Calu3 (cell line): ENCODE measurements around the gene NMRK1. TPM values are rescaled to one million over a fixed set of nuclear protein-coding genes. Genes with fewer than 3 reads are reported as not detected.
A peak's percentile ranks its signal among the peaks of the same experiment; 100 is the strongest.

Experiments
- Bru-seq: library from RNA; stranded (reverse); fragments of 400-500 nt; gene quantifications from one replicate; lab custom pipeline; 2021; lab: Mats Ljungman, UMichigan
- BruChase-seq, 2 experiments: library from RNA; stranded (reverse); fragments of 400-500 nt; gene quantifications; one replicate each; lab custom pipeline; 2021; lab: Mats Ljungman, UMichigan
- BruUV-seq: library from RNA; stranded (reverse); fragments of 400-500 nt; replicated peaks from 2 replicates; lab custom pipeline; 2021; lab: Mats Ljungman, UMichigan
- CTCF ChIA-PET: fragments of 300-600 bp; sonication (Branson Sonifier 250); formaldehyde crosslinking; loops from one replicate; lab custom pipeline; 2022; ENCODE audit warnings: antibody characterized with exemption; lab: Charles Lee
- DNase-seq: peaks from one replicate; pipeline ENCODE4 v3.0.0; 2022
- H3K27ac Mint-ChIP-seq: one replicate; pipeline ENCODE4 v1.8.0; 2022; ENCODE audit warnings: mixed read lengths; ENCODE audit not compliant: unreplicated experiment
- H3K27me3 Mint-ChIP-seq: one replicate; pipeline ENCODE4 v1.8.0; 2022; ENCODE audit warnings: mixed read lengths; ENCODE audit not compliant: unreplicated experiment
- H3K36me3 Mint-ChIP-seq: one replicate; pipeline ENCODE4 v1.8.0; 2022; ENCODE audit warnings: mild to moderate bottlenecking, moderate library complexity, mixed read lengths; ENCODE audit not compliant: insufficient read depth, unreplicated experiment
- H3K4me1 Mint-ChIP-seq: one replicate; pipeline ENCODE4 v1.8.0; 2022; ENCODE audit warnings: mild to moderate bottlenecking, low read depth, mixed read lengths; ENCODE audit not compliant: unreplicated experiment
- H3K4me3 Mint-ChIP-seq: one replicate; pipeline ENCODE4 v1.8.0; 2022; ENCODE audit warnings: mild to moderate bottlenecking, low read depth, moderate library complexity, mixed read lengths; ENCODE audit not compliant: unreplicated experiment
- H3K9me3 Mint-ChIP-seq: one replicate; pipeline ENCODE4 v1.8.0; 2022; ENCODE audit warnings: low read depth, mixed read lengths; ENCODE audit not compliant: unreplicated experiment
- intact Hi-C: fragments of 100-400 bp; cut with micrococcal nuclease; formaldehyde crosslinking; loops from one replicate; pipeline ENCODE4 v1.10.0; 2022; ENCODE audit not compliant: unreplicated experiment
- long read RNA-seq: library from polyadenylated mRNA; stranded (forward); transcript quantifications from one replicate; pipeline ENCODE4 v2.0.0, GENCODE V29; 2022
- total RNA-seq: library from RNA; stranded (reverse); gene quantifications from 2 replicates; pipeline ENCODE4 v1.2.3, GENCODE V29; 2022
- TF ChIP-seq, protein P1 (sequence below): fragments of 200-600 bp; IDR thresholded peaks from one replicate; pipeline ENCODE4 v1.8.0; 2022; ENCODE audit warnings: antibody characterized with exemption; ENCODE audit not compliant: unreplicated experiment

The NMRK1 gene
- total RNA-seq (12.4 and 12.9 TPM in 2 replicates), Bru-seq, nascent RNA (percentile 52 among the genes with signal in this experiment), BruChase-seq, experiment 1, labeled RNA remaining after a 6-hour chase (percentile 51 among the genes with signal in this experiment), BruChase-seq, experiment 2, labeled RNA remaining after a 2-hour chase (percentile 56 among the genes with signal in this experiment)
- long read RNA-seq, transcript NMRK1-205 (2 exons, 817 nt) = minor isoform, 8 of 34 reads
- long read RNA-seq, transcript NMRK1-201 (9 exons, 1,185 nt) = major isoform, 10 of 34 reads
- long read RNA-seq, partial matches to known transcripts = 5 of 34 reads
- long read RNA-seq, other reads (novel, unspliced or antisense) = 7 of 34 reads

DNA sequence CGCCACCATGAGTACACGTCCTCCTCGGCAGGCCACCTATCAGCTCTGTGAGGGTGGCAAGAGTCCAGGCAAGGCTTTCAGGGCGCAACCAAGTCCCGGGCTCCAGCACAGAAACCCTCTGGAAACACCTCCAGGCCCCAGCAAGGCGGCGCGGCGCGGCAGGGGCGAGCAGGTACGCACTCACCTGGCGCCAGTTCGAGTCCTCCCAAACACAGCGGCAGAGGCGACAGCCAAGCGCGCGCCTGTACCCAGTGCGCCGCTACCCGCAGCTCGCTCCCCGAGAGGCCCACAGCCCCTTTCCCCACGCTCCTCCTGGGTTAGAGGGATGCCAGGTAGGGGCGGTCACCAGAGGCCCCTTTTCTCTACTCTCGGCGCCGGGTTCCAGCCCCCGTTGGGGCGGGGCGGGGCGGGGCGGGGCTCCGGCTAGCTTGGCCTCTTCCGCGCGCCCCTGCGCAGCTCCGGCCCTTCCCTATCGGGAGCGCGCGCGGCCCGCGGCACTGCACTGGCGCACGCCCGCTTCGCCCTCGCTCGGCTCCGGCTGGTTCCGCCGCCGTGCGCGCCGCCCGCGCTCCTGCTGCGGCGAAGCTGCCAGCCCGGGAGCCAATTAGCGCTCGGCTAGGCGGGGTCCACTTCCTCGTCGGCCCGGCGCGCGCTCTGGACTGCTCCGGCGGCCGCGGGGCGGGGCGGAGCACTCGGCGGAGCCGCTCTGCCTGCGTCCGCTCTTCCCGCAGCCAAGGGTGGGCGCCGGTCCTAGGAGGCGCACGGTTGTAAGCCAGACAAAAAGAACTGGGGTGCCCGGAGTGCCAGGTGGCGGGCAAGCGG lies at the start of gene NMRK1, which contains the start of gene OSTF1:
Gene NMRK1, minus strand, starts transcription at position 332 of the 822 bp plus-strand sequence. CDS start 5,040 bp downstream, outside the sequence.
Gene OSTF1, plus strand, starts transcription at position 691 of the 822 bp plus-strand sequence. CDS start 179 bp downstream, outside the sequence.
- TF ChIP-seq, protein P1, sequence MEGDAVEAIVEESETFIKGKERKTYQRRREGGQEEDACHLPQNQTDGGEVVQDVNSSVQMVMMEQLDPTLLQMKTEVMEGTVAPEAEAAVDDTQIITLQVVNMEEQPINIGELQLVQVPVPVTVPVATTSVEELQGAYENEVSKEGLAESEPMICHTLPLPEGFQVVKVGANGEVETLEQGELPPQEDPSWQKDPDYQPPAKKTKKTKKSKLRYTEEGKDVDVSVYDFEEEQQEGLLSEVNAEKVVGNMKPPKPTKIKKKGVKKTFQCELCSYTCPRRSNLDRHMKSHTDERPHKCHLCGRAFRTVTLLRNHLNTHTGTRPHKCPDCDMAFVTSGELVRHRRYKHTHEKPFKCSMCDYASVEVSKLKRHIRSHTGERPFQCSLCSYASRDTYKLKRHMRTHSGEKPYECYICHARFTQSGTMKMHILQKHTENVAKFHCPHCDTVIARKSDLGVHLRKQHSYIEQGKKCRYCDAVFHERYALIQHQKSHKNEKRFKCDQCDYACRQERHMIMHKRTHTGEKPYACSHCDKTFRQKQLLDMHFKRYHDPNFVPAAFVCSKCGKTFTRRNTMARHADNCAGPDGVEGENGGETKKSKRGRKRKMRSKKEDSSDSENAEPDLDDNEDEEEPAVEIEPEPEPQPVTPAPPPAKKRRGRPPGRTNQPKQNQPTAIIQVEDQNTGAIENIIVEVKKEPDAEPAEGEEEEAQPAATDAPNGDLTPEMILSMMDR = no peak
- H3K36me3 Mint-ChIP-seq = peaks cover 31% of the 10 kb centered on the region
- H3K27ac Mint-ChIP-seq = peak within 1 kb of the TSS; percentile 76
- no TSS peak for BruUV-seq
- intact Hi-C loops = loop anchor here (10.0 kb wide), 1 partner anchor 97 kb away; no protein-coding TSS in a partner anchor
- DNase-seq = peak; percentile 93
- peaks cover 11% of the 10 kb centered on the region for H3K4me1 Mint-ChIP-seq
- CTCF ChIA-PET = interaction anchor here (0.7 to 1.4 kb wide), 3 partner anchors 13 to 136 kb away, joined by 3 to 6 read pairs (median 3); partner anchors contain the start of genes C9orf40 and CARNMT1
- H3K9me3 Mint-ChIP-seq = no peaks in the 10 kb centered on the region
- H3K27me3 Mint-ChIP-seq = no peaks in the 10 kb centered on the region
- peak within 1 kb of the TSS; percentile 98 for H3K4me3 Mint-ChIP-seq

DNA sequence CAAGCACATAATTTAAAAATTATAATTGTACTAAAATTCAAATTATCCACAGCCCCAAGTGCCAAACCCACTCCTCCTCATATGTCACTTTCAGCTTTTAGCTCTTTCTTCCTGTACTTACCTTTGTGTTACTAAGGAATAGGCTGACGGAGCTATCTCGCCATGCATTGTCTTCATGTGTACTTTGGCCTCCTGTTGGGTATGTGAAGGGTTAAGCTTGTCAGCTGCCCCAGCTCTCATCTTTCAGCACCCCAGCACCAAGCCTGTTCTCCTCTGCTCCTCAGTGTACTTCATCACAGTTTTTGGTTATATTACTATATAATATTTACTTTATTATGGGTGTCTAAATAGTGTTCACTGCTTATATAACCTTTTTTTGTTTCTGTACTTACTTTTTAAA lies 46.5 kb upstream of the NMRK1 start:
- no peak overlapping the region for H3K27ac Mint-ChIP-seq
- H3K27me3 Mint-ChIP-seq = no peaks in the 10 kb centered on the region
- BruUV-seq = no TSS peak
- no peaks in the 10 kb centered on the region for H3K36me3 Mint-ChIP-seq
- intact Hi-C loops = no loop called here
- no peaks in the 10 kb centered on the region for H3K4me1 Mint-ChIP-seq
- CTCF ChIA-PET = no interaction called here
- TF ChIP-seq, protein P1 = no peak
- no peak overlapping the region for H3K4me3 Mint-ChIP-seq
- DNase-seq = no peak
- H3K9me3 Mint-ChIP-seq = no peaks in the 10 kb centered on the region

DNA sequence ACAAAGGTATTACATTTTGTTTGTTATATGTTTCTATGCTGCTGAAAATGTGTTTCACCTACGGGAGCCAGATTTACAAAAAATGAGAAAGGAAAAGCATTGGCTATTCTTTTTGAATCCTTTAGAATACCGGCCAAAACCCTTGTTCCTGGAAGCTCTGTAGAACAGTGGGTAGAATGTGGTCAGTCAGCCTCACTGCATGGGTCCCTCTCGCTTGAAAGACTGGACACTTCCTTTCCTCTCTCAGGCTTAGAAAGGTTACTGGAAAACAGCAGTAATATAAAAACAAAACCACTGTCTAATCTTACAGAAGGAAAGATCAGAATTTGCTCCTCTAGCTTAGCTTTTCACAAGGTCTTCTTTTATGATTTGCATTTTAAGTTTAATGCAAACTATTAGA lies 45.4 kb upstream of the NMRK1 start:
- intact Hi-C loops = no loop called here
- CTCF ChIA-PET = no interaction called here
- Mint-ChIP-seq H3K36me3 (no peaks in the 10 kb centered on the region), H3K27ac (no peak overlapping the region), H3K4me1 (no peaks in the 10 kb centered on the region), H3K27me3 (no peaks in the 10 kb centered on the region), H3K4me3 (no peak overlapping the region), H3K9me3 (no peaks in the 10 kb centered on the region)
- TF ChIP-seq, protein P1 = no peak
- DNase-seq = no peak
- no TSS peak for BruUV-seq

DNA sequence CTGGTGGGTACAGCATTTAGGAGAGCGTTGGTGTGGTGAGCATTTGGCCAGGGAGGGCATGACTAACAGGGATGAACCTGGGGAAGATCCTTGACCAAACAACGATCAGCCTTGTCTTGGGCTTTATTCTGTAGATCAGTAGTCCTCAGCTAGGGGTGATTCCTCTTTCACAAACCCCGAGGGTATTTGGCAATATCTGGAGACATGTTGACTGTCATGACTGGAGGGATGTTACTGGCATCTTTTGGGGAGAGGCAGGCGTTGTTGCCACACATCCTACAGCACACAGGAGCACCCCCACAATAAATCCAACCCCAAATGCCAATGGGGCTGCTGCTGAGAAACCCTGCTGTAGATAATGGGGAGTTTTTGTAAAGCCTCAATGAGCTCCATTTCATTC lies 44.3 kb upstream of the NMRK1 start:
- intact Hi-C loops = no loop called here
- Mint-ChIP-seq H3K36me3 (no peaks in the 10 kb centered on the region), H3K9me3 (no peaks in the 10 kb centered on the region), H3K27me3 (no peaks in the 10 kb centered on the region), H3K27ac (no peak overlapping the region), H3K4me1 (no peaks in the 10 kb centered on the region), H3K4me3 (no peak overlapping the region)
- no peak for DNase-seq
- CTCF ChIA-PET = no interaction called here
- no TSS peak for BruUV-seq
- TF ChIP-seq, protein P1 = no peak
